Activated T-cell treated with anti-CD3 and anti-CD28 coated beads for 24 hours (primary cell): ENCODE data around the gene GATAD2A.
"Not testable (repeated sequence)": the region's sequence is repeated elsewhere in the genome, so short reads cannot be mapped to it uniquely, and the experiment has no call there.

Experiments used
- DNase-seq: peaks from one replicate; pipeline ENCODE4 v3.0.0-alpha.2; 2020; ENCODE audit warnings: low read depth

Gene GATAD2A

DNA sequence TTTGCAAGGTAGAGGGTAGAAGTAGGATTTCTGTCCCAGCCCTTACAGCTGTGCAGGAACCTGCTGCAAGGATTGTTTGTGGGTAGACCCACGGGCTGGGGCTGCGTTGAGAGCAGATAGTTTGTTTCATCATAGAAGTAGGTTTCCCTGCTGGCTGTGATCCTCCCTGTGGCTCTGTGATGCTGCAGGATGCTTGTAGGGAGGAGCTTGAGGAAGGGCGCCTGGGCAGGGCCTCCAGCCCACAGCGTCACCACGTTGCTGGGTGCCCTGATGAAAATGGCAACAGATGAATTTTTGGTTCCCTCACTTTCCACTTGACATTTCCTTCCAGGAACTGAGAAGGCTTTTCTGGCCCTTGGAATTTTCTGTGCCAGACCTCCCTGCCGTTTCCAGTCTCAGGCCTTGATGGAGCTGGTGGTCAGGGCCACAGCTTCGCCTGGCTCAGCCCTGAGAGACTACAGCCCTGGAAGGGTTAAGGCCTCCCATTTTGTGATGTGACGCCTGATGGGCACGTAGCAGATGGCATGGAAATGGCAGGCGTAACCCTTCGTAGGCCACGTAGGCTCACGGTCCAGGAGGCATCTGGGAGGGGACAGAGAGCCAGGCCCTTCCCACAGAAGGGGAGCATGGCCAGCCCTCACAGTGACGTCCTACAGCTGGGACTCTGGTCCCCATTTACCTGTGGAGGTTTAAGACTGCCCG is 42.2 kb downstream of the GATAD2A start:
- DNase-seq, result no peak

GRCh38 chr19:19448238-19448544 is 42.7 kb downstream of the GATAD2A start:
- no peak for DNase-seq

- no peak for DNase-seq
These were observed 46.2 kb downstream of the GATAD2A start for GRCh38 chr19:19451429-19452242.

- no peak for DNase-seq
These were observed 47.0 kb downstream of the GATAD2A start for GRCh38 chr19:19452243-19453124.

- no peak for DNase-seq
These were observed 47.6 kb downstream of the GATAD2A start for GRCh38 chr19:19453125-19453454.

DNA sequence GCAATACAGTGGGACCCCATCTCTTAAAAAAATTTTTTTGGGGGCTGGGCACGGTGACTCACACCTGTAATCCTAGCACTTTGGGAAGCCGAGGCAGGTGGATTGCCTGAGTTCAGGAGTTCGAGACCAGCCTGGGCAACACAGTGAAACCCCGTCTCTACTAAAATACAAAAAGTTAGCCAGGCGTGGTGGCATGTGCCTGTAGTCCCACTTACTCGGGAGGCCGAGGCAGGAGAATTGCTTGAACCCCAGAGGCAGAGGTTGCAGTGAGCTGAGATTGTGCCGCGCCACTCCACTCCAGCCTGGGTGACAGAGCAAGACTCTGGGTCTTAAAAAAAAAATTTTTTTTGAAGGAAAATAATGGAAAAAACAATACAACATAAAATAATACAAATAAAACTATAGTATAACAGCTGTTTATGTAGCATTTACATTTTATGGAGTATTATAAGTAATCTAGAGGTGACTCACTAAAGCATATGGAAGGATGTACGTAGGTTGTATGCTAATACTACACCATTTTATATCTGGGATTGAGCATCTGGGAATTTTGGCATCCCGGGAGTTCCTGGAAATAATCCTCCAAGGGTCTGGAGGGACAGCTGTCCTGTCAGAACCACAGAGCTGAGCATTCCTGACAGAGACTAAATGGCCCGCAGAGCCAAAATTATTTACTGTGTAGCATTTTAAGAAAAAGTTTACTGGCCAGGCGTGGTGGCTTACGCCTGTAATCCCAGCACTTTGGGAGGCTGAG is 49.9 kb downstream of the GATAD2A start:
- not testable (repeated sequence) for DNase-seq

- DNase-seq, result no peak
These were observed 52.2 kb downstream of the GATAD2A start for GRCh38 chr19:19457671-19458070.

DNA sequence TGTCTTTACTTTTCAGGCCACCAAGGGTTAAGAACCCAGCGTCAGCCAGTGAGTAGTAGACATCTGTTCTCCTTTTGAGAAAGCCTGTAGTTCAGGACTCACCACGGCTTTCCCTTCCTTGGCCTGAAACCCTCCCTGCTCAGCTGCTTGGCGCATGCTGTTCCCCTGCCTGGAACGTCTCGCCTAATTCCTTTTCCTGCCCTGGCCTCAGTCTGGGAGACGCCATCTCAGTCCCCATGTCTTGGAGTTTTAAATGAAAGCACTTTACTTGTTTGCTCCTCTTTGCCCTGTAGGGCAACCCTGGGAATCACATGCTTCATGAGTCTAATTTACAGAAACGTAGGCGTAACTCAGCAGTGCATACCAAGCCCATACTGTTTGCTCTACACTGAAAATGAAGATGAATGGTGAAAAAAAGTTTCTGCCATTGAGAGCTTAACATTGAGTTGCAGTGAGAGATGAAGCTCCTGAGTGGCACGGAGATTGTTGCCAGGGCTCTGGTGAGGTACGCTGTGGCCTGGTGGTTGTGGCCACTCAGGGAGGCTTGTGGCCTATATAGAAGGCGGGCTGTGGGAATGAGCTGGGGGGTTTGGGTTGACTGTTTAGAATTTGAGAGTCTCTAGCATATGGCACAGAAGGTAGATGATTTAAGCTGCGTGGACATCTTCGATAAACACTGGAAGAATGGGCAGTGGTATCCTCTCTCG is 52.8 kb downstream of the GATAD2A start:
- no peak for DNase-seq

- no peak for DNase-seq
These were observed 53.6 kb downstream of the GATAD2A start for GRCh38 chr19:19459073-19459472.

- DNase-seq, result peak; percentile 68
These were observed 54.3 kb downstream of the GATAD2A start for GRCh38 chr19:19459707-19460251.

DNA sequence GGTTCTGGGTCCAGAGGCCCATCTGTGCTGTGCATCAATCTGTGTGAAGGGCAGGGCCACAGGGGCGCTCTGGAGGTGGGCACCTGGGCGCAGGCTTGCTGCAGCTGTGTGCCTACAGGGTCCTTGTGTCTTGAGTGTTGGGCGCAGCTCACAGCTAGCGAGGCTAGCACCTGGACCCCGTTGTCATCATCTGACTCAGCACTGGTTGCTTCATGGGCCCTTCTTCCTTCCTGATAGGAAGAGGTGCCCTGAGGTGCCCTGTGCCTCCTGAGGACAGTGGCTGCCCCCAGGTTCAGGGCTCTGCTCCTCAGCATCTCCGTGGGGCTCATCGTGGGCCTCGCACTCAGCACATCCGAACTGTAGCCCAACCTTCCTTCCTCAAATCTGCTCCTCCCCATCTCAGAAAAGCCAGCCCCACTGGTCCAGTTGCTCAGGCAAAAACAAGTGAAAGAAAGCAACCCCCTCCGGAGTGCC is 54.8 kb downstream of the GATAD2A start:
- no peak for DNase-seq

DNA sequence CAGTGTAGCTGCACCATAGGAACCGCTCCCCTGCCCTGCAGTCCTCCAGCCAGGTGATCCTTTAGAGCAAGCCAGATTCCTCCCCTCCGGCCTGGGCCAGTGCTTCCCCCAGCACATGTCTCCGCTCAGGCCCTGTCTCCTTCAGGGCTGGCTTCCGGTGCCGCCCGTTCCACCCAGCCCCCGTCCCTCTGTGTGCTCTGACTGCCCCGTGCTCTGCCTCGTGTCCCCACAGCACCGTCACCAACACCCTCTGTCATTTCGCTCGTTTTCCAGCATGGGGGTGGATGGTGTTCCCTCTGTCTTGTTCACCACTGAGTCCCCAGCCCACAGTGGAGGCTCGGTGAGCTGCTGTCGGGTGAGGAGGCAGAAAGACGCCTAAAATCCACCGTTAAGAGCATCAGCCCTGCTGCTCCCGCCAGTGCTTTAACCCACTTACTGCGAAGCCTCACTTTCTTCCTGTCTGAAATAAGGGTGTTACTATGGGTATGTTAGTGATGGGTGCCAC is 55.3 kb downstream of the GATAD2A start:
- DNase-seq, result peak; percentile 66

- DNase-seq, result no peak
These were observed 55.8 kb downstream of the GATAD2A start for GRCh38 chr19:19461306-19461670.

GRCh38 chr19:19461671-19462622 is 56.5 kb downstream of the GATAD2A start:
- DNase-seq, result no peak

DNA sequence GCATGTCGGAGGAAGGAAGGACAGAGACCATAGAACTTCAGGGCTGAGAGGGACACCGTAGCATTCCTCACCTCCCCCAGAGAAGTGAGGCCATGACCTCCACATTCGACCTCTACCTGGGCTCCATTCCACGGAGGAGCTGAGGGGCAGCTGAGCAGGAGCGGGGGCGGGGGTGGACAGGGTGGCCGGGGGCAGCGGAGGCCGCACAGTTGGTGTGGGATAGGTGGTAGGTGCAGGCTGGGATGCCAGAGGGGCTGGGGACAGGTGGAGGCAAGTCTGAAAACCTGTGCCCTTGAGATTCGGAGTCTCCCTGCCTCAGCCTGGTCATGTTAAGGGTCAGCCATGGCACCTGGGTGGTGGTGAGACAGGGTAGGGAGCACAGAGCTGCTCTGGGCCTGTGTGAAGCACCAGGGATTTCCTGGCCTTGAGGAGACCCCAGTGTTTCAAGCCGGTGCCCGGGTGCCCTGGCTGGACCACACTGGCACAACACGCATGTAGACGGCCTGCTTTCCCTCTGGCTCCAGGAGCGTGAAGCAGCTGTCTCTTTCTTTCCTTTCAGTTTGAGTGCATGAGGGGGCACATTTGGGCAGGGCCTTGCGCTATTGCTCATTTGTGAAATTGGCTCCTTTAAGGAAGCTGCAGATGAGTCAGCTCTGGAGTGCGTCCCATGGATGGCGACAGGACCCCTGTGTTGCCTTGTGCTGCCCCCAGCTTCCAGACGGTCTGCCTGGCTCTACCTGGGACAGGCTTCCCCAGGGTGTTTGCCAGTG is 58.1 kb downstream of the GATAD2A start:
- no peak for DNase-seq

DNA sequence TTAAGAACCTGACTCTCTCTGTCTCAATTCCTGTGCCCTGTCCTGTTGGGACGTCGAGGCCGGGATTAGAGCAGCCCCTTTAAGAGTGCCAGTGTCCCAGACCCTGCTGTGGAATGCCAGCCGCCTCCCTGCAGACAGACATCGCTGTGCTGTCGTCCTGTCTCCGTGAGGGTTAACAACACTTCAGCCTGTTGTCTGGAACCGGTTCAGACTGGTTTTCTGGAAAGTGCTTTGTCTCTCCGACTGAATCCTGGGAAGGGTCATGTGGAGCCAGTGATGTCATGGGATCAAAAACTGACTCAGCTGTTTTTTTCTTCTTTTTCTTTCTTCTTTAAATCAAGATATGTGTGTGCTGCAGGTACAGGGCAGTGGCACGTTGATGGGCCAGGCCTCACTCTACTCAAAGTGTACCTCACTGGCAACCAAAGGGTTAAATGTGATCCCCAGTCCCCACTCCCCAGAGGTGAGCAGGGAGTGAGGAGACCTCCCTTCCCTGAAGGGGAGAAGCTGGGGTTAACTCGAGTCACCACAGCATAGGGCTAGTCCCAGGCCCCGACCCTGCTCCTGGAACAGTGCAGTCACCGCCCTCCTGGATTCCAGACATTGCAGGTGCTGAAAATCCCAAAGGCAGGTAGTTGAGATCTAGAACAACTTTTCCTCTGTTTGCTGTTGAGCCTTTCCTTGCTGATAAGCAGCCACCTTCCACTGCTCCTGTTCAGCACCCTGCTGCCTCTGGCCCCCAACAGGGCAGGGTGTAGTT is 59.0 kb downstream of the GATAD2A start:
- DNase-seq, result no peak

GRCh38 chr19:19465436-19466070 is 60.1 kb downstream of the GATAD2A start:
- no peak for DNase-seq

- no peak for DNase-seq
These were observed 60.7 kb downstream of the GATAD2A start for GRCh38 chr19:19466201-19466600.
